HEK293T (cell line): ENCODE data around the gene RNF43.

Experiments
- CTCF ChIA-PET: fragments of 350-600 bp; formaldehyde crosslinking; extraction: SDS; loops from one replicate; lab custom pipeline; 2021; ENCODE audit warnings: antibody characterized with exemption, inconsistent platforms; lab: Yijun Ruan, JAX
- POLR2A ChIA-PET: fragments of 350-600 bp; formaldehyde crosslinking; extraction: SDS; loops from one replicate; lab custom pipeline; 2020; ENCODE audit warnings: antibody characterized with exemption, inconsistent platforms; lab: Yijun Ruan, JAX
- DNase-seq: peaks from one replicate; pipeline ENCODE4 v3.0.0; 2012; ENCODE audit warnings: mixed read lengths; ENCODE audit errors: extremely low spot score
- ARNT ChIP-seq: fragments of 450-650 bp; IDR thresholded peaks from 2 replicates; pipeline ENCODE4 v1.6.1; 2017; ENCODE audit warnings: mild to moderate bottlenecking
- BHLHE40 ChIP-seq: fragments of 450-650 bp; IDR thresholded peaks from 2 replicates; pipeline ENCODE4 v1.6.1; 2016; ENCODE audit warnings: mild to moderate bottlenecking, moderate library complexity, borderline replicate concordance
- CTBP1 ChIP-seq: fragments of 450-650 bp; IDR thresholded peaks from 2 replicates; pipeline ENCODE4 v1.6.1; 2016; ENCODE audit warnings: borderline replicate concordance
- ELF4 ChIP-seq: fragments of 450-650 bp; IDR thresholded peaks from 2 replicates; pipeline ENCODE4 v1.6.1; 2017; ENCODE audit warnings: antibody characterized with exemption
- FOXA1 ChIP-seq: fragments of 450-650 bp; IDR thresholded peaks from 2 replicates; pipeline ENCODE4 v1.6.1; 2016; ENCODE audit warnings: mild to moderate bottlenecking
- FOXK2 ChIP-seq: fragments of 450-650 bp; IDR thresholded peaks from 2 replicates; pipeline ENCODE4 v1.6.1; 2016; ENCODE audit warnings: mild to moderate bottlenecking
- FOXM1 ChIP-seq: fragments of 450-650 bp; IDR thresholded peaks from 2 replicates; pipeline ENCODE4 v1.6.1; 2017; ENCODE audit warnings: mild to moderate bottlenecking, borderline replicate concordance
- HDGF ChIP-seq: fragments of 450-650 bp; IDR thresholded peaks from 2 replicates; pipeline ENCODE4 v1.6.1; 2017; ENCODE audit warnings: antibody characterized with exemption, borderline replicate concordance
- L3MBTL2 ChIP-seq: fragments of 450-650 bp; conservative IDR thresholded peaks from 2 replicates; pipeline ENCODE4 v1.6.1; 2016; ENCODE audit warnings: mild to moderate bottlenecking
- LEF1 ChIP-seq: fragments of 450-650 bp; IDR thresholded peaks from 2 replicates; pipeline ENCODE4 v1.6.1; 2017; ENCODE audit warnings: mild to moderate bottlenecking, borderline replicate concordance
- NFRKB ChIP-seq: fragments of 450-650 bp; IDR thresholded peaks from 2 replicates; pipeline ENCODE4 v1.6.1; 2016; ENCODE audit warnings: mild to moderate bottlenecking, moderate library complexity
- SP1 ChIP-seq: fragments of 450-650 bp; IDR thresholded peaks from 2 replicates; pipeline ENCODE4 v1.6.1; 2017
- SUZ12 ChIP-seq: fragments of 450-650 bp; IDR thresholded peaks from 2 replicates; pipeline ENCODE4 v1.6.1; 2016; ENCODE audit warnings: mild to moderate bottlenecking
- TARDBP ChIP-seq: fragments of 450-650 bp; IDR thresholded peaks from 2 replicates; pipeline ENCODE4 v1.6.1; 2016
- ZNF384 ChIP-seq: fragments of 450-650 bp; IDR thresholded peaks from 2 replicates; pipeline ENCODE4 v1.6.1; 2016
- TF ChIP-seq, protein P1 (sequence below): fragments of 450-650 bp; IDR thresholded peaks from 2 replicates; pipeline ENCODE4 v1.6.1; 2016

The RNF43 gene

DNA sequence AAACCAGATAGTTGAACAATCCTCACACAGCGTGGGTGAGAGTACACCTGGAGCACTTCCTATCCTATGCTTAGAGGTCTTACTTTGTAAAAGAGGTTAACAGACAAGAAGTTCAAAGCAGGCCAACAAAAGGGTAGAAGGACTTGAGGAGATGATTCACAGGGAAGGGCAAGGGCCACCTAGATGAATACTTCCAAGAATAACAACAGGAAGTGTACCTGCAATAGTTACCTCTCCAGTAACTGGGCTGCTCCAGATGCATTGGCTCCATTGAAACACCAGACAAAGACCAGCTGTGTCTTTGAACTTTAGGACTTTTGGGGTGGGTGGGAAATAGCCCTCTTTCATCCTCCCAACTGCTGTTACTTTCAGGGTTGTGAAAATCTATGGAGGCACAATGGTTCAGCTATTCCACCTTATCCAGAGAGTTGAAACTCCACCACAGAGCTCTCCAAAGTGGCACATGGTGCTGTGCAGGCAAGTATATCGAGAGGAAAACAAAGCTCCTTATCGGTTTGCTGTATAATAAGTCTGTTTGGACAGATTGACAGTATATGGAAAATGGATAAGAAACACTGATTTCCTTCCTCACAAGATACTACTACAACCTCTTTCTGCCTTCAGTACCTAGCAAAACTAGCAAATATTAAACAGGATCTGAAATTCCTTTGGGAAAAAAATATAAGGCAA lies 22.7 kb downstream of the RNF43 start:
- TF ChIP-seq ZNF384 (no peak), LEF1 (no peak), FOXA1 (no peak), CTBP1 (no peak)
- ChIA-PET CTCF (no interaction called here), POLR2A (interaction anchor here (0.6 to 1.7 kb wide), 3 partner anchors 22 to 43 kb away, joined by 3 to 5 read pairs (median 4); partner anchors contain the start of gene SUPT4H1)
- DNase-seq, result no peak

DNA sequence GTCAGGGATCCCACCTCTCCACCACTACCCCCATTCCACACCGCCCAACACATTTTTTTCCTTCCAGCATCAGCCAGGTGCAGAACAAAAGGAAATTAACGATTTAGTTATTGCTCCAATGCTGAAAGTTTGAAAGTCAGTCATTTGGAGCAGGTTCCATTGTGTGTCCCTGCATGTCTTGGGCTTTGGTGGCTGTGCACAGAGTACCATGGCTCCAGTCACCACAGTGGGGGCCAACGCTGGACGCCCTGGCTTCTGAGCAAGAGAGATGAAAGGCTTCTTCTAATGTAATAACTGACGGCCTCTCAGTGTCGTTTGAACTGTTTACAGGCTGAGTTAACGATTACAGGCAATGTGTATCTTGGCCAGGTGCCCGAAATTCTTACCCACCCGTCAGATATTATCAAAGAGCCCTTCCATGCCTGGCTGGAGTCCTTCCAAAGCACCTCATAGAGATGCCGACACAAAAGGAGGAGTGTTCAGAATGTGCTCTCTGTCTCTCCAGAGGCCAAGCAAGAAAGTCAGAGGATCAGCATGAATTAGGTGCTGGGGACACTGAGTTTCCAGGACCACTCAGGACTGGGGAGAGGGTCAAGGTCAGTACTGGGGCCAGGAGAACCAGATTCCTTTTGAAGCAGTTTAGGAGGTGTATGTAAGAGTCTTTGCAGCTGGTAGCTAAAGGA lies 25.9 kb downstream of the RNF43 start:
- POLR2A ChIA-PET, result interaction anchor here (0.8 to 5.1 kb wide), 2 partner anchors 24 to 39 kb away, joined by 3 to 29 read pairs; partner anchors contain the start of gene SUPT4H1
- TF ChIP-seq, protein P1, sequence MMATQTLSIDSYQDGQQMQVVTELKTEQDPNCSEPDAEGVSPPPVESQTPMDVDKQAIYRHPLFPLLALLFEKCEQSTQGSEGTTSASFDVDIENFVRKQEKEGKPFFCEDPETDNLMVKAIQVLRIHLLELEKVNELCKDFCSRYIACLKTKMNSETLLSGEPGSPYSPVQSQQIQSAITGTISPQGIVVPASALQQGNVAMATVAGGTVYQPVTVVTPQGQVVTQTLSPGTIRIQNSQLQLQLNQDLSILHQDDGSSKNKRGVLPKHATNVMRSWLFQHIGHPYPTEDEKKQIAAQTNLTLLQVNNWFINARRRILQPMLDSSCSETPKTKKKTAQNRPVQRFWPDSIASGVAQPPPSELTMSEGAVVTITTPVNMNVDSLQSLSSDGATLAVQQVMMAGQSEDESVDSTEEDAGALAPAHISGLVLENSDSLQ, result peak; percentile 51; the same call in 1 of the 2 replicates
- TF ChIP-seq HDGF (no peak), L3MBTL2 (no peak), ELF4 (no peak), ZNF384 (no peak)
- CTCF ChIA-PET, result interaction anchor here (0.6 kb wide), 1 partner anchor 28 kb away, joined by 3 read pairs; no protein-coding TSS in a partner anchor
- DNase-seq, result peak; percentile 70

DNA sequence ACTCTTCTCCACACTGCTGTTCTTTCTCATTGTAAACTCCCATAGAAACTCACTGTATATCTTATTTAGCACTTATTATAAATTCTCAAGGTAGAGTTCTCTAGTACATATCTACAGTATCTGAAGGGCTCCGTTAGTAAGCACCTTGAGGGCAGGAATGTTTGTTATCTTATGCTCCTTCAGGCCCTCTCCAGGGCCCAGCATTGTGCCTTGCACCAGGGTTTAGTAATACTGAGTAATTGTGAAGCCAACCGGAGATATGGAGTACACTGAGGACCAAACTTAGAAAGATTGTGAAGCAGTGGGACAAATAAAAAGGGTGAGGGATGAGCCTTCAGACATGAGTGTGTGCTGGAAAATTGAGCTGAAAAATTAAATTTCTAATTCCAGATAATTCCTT lies 26.4 kb downstream of the RNF43 start:
- POLR2A ChIA-PET, result interaction anchor here (5.1 kb wide), 1 partner anchor 39 kb away, joined by 29 read pairs; the partner anchor contains the start of gene SUPT4H1
- TF ChIP-seq, protein P1, result no peak
- no peak for TF ChIP-seq ZNF384
- no peak for TF ChIP-seq CTBP1
- TF ChIP-seq BHLHE40, result no peak
- TF ChIP-seq FOXM1, result no peak
- no peak for TF ChIP-seq ELF4
- TF ChIP-seq HDGF, result no peak
- CTCF ChIA-PET, result no interaction called here
- no peak for DNase-seq

DNA sequence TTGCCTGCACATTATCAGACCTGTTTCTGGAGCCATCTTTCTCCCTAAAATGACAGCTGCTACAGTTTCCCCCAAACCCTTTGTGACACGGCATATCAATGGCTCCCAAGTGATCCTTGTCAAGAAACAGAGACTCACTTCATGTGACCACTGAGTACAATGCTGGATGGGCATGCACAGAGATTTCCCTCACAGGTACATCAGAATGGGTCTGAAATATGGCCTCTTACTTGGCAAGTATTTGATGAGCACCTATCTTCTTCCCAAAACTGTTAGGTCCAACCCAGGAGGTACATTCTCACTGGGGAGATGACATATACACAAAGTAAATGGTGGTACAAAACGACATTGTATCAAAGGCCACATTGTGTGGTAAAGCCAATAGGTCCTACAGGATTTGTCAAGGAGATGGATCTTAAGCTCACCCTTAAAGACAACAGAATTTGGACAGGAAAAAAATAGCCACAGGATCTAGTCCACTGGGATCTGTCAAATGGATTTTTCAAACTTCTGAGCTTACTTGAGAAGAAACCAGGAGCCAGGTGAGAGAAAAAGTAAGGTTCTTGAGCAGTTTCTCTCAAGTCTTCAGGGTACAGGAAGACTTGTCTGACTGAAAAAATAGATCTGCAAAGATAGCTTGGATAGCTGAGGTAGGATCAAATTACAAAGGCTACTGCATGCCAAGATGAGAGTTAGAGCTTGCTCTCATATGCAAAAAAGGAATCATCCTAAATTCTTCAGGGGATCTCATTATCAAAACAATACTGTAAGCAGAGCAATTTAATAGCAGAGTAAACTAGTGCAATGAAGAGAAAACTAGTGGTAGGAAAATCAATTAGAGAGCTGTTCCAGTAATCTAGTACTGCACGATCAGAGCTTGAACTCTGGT lies 28.8 kb downstream of the RNF43 start:
- DNase-seq, result no peak
- POLR2A ChIA-PET, result interaction anchor here (1.2 to 5.1 kb wide), 4 partner anchors 25 to 42 kb away, joined by 5 to 29 read pairs (median 8); partner anchors contain the start of genes RNF43 and SUPT4H1
- TF ChIP-seq CTBP1 (no peak), NFRKB (no peak), ZNF384 (no peak), LEF1 (no peak), ARNT (no peak), HDGF (no peak)
- CTCF ChIA-PET, result interaction anchor here (0.6 to 0.9 kb wide), 3 partner anchors 11 to 33 kb away, joined by 3 read pairs; no protein-coding TSS in a partner anchor

DNA sequence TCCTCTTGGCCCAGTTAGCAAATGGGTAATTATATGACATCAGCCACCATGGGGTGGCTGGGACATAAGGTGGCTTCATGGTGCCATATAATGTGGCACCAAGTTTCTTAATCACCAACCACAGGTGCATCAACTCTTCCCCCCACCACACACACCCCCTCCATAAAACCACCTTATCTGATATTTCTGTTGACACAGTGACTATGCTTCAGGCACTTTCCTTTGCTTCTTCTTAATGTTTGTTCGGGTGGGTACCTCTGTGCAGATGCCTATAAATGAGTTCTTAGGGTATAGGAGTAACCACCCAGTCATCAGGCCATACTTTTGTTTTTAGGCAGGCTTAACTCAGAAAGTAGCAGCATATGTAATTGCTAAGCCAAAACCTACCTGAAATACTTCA lies 29.5 kb downstream of the RNF43 start:
- TF ChIP-seq CTBP1 (no peak), NFRKB (no peak), L3MBTL2 (no peak), BHLHE40 (no peak), ARNT (no peak), TARDBP (no peak), SUZ12 (no peak), ZNF384 (no peak), LEF1 (no peak), FOXK2 (no peak), ELF4 (no peak), HDGF (no peak), FOXM1 (no peak), FOXA1 (no peak), SP1 (no peak)
- TF ChIP-seq, protein P1, result no peak
- ChIA-PET CTCF (interaction anchor here (0.6 kb wide), 1 partner anchor 12 kb away, joined by 3 read pairs; no protein-coding TSS in a partner anchor), POLR2A (no interaction called here)
- DNase-seq, result no peak

DNA sequence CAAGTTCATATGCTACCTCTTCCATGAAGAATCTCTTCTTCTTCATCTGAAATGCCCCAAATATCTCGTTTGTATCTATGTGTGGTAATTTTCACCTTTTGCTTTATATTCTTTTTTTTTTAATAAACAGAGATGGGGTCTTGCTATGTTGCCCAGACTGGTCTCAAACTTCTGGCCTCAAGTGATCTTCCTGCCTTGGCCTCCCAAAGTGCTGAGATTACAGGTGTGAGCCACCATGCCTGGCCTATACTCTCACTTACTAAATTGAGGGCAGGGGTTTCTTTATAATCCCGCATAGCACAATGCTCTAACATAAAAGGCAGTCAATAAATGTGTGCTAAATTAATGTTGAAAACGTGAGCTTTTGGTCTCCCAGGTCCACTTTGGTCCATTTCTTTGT lies 30.6 kb downstream of the RNF43 start:
- POLR2A ChIA-PET, result no interaction called here
- no peak for DNase-seq
- CTCF ChIA-PET, result no interaction called here
- TF ChIP-seq L3MBTL2, result no peak
- TF ChIP-seq FOXM1, result no peak
- TF ChIP-seq FOXK2, result no peak
- TF ChIP-seq SUZ12, result no peak
- TF ChIP-seq FOXA1, result no peak
- TF ChIP-seq HDGF, result no peak
- no peak for TF ChIP-seq LEF1
- no peak for TF ChIP-seq ZNF384
- no peak for TF ChIP-seq ELF4
- TF ChIP-seq TARDBP, result no peak
- no peak for TF ChIP-seq BHLHE40
- no peak for TF ChIP-seq NFRKB
- TF ChIP-seq SP1, result no peak
- TF ChIP-seq ARNT, result no peak
- TF ChIP-seq, protein P1, result no peak
- TF ChIP-seq CTBP1, result no peak
